Calu3 (cell line): ENCODE results near the gene CCNO. TPM values are rescaled to one million over a fixed set of nuclear protein-coding genes. Genes with fewer than 3 reads are reported as not detected.

Experiments
- BruUV-seq: library from RNA; stranded (reverse); fragments of 400-500 nt; replicated peaks from 2 replicates; lab custom pipeline; 2021; lab: Mats Ljungman, UMichigan
- CTCF ChIA-PET: fragments of 300-600 bp; sonication (Branson Sonifier 250); formaldehyde crosslinking; loops from one replicate; lab custom pipeline; 2022; ENCODE audit warnings: antibody characterized with exemption; lab: Charles Lee
- DNase-seq: peaks from one replicate; pipeline ENCODE4 v3.0.0; 2022
- H3K27ac Mint-ChIP-seq: one replicate; pipeline ENCODE4 v1.8.0; 2022; ENCODE audit warnings: mixed read lengths; ENCODE audit not compliant: unreplicated experiment
- H3K27me3 Mint-ChIP-seq: one replicate; pipeline ENCODE4 v1.8.0; 2022; ENCODE audit warnings: mixed read lengths; ENCODE audit not compliant: unreplicated experiment
- H3K36me3 Mint-ChIP-seq: one replicate; pipeline ENCODE4 v1.8.0; 2022; ENCODE audit warnings: mild to moderate bottlenecking, moderate library complexity, mixed read lengths; ENCODE audit not compliant: insufficient read depth, unreplicated experiment
- H3K4me1 Mint-ChIP-seq: one replicate; pipeline ENCODE4 v1.8.0; 2022; ENCODE audit warnings: mild to moderate bottlenecking, low read depth, mixed read lengths; ENCODE audit not compliant: unreplicated experiment
- H3K4me3 Mint-ChIP-seq: one replicate; pipeline ENCODE4 v1.8.0; 2022; ENCODE audit warnings: mild to moderate bottlenecking, low read depth, moderate library complexity, mixed read lengths; ENCODE audit not compliant: unreplicated experiment
- H3K9me3 Mint-ChIP-seq: one replicate; pipeline ENCODE4 v1.8.0; 2022; ENCODE audit warnings: low read depth, mixed read lengths; ENCODE audit not compliant: unreplicated experiment
- CTCF ChIP-seq: fragments of 200-600 bp; IDR thresholded peaks from one replicate; pipeline ENCODE4 v1.8.0; 2022; ENCODE audit warnings: antibody characterized with exemption; ENCODE audit not compliant: unreplicated experiment
- intact Hi-C: fragments of 100-400 bp; cut with micrococcal nuclease; formaldehyde crosslinking; loops from one replicate; pipeline ENCODE4 v1.10.0; 2022; ENCODE audit not compliant: unreplicated experiment
- total RNA-seq: library from RNA; stranded (reverse); gene quantifications from 2 replicates; pipeline ENCODE4 v1.2.3, GENCODE V29; 2022

Gene CCNO
- total RNA-seq, 1 experiment from 2014 or later, result 10.1 TPM

DNA sequence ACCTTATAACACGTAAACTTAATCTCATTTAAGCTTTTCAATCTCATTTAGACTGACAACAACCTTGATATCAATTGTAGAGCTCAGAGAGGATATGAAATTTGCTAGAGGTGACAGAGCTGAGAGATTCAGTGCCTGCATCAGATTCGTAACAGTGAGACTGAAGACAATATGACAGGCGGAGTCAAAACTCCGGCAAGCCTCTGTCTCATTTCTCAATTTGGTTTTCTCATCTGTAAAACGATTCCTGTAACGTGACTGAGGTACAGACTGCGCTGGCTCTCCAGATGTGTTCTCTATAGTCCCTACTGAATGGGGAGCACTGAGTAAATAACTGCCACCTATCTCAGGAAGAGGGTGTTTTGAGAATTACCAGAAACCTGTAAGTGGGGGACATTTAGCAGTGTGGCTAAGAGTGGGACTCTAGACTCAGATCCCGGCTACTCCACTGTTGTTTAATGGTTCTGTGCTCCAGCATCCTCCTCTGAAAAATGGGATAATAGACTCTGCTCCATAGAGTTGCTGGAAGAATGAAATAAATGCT lies 3.2 kb downstream of the CCNO start:
- H3K4me1 Mint-ChIP-seq, result peaks cover 26% of the 10 kb centered on the region
- no TSS peak for BruUV-seq
- H3K27ac Mint-ChIP-seq, result no peak overlapping the region
- DNase-seq, result no peak
- TF ChIP-seq CTCF, result no peak
- no peaks in the 10 kb centered on the region for H3K27me3 Mint-ChIP-seq
- intact Hi-C loops, result loop anchor here (5.0 kb wide), 3 partner anchors 43 to 77 kb away; partner anchors contain the start of genes CDC20B, DHX29 and MTREX
- peaks cover 69% of the 10 kb centered on the region for H3K36me3 Mint-ChIP-seq
- no peak overlapping the region for H3K4me3 Mint-ChIP-seq
- CTCF ChIA-PET, result no interaction called here
- H3K9me3 Mint-ChIP-seq, result no peaks in the 10 kb centered on the region

GRCh38 chr5:55227664-55228430 lies 5.6 kb downstream of the CCNO start:
- H3K27me3 Mint-ChIP-seq, result no peaks in the 10 kb centered on the region
- TF ChIP-seq CTCF, result no peak
- intact Hi-C loops, result no loop called here
- no TSS peak for BruUV-seq
- H3K4me1 Mint-ChIP-seq, result peaks cover 19% of the 10 kb centered on the region
- no peaks in the 10 kb centered on the region for H3K9me3 Mint-ChIP-seq
- peak overlapping the region; percentile 72 for H3K4me3 Mint-ChIP-seq
- peaks cover 46% of the 10 kb centered on the region for H3K36me3 Mint-ChIP-seq
- CTCF ChIA-PET, result interaction anchor here (0.7 to 1.4 kb wide), 2 partner anchors 10 to 80 kb away, joined by 3 read pairs; partner anchors contain the start of genes DHX29 and MTREX
- peak overlapping the region; percentile 19 for H3K27ac Mint-ChIP-seq
- DNase-seq, result no peak

GRCh38 chr5:55226934-55227663 lies 6.3 kb downstream of the CCNO start, which contains the start of gene MCIDAS:
MCIDAS (minus strand) TSS chr5:55227315; CDS start chr5:55227138, 177 bp downstream.
- no TSS peak for BruUV-seq
- H3K27me3 Mint-ChIP-seq, result no peaks in the 10 kb centered on the region
- peak; percentile 40 for TF ChIP-seq CTCF
- CTCF ChIA-PET, result interaction anchor here (1.4 kb wide), 1 partner anchor 81 kb away, joined by 3 read pairs; the partner anchor contains the start of genes DHX29 and MTREX
- peak; percentile 87 for DNase-seq
- intact Hi-C loops, result no loop called here
- peak within 1 kb of the TSS; percentile 72 for H3K4me3 Mint-ChIP-seq
- H3K4me1 Mint-ChIP-seq, result peaks cover 19% of the 10 kb centered on the region
- no peaks in the 10 kb centered on the region for H3K9me3 Mint-ChIP-seq
- peak within 1 kb of the TSS; percentile 19 for H3K27ac Mint-ChIP-seq
- peaks cover 38% of the 10 kb centered on the region for H3K36me3 Mint-ChIP-seq

DNA sequence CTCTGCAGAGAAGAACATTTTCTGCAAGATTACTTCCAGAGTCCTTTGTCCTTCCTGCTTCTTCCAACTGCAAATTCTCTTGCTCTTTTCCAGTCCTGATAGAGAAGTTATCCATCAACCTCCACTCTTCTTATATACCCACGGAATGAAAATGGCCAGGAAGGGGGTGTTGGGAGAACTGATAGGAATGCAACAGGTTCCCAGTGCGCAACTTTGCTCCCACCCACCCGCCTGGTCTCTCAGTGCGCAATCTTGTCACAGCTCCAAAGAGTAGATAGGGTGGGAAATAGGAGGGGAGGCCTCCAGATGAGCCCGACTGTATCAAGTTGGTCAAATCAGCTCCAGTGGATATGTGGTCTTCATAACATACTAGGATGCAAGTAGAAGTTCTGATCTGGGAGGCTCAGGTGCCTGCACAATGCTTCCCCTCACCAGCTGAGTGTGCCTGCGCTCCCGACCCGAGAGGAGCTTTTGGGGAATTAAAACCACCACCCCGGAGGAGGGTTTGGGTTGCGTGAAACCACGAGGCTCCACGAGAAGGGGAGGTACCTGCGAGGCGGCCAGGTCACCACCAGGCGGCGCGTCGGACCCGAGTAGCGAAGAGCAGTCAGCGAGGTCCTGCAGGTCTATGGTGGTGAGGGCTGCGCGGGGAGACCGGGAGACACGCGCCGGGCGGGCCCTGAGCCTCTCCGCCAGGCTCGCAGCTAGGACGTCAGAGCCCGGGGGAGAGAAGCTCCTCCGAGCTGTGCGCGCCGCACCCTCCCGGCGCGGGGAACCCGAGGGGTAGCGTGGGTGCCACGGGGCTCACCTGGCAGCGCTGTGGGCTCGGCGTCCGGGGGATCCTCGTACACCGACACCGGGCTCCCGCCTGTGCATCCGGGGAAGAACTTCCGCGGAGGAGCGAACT lies 7.1 kb downstream of the CCNO start:
- peak; percentile 85 for TF ChIP-seq CTCF
- Mint-ChIP-seq H3K36me3 (peaks cover 30% of the 10 kb centered on the region), H3K27me3 (no peaks in the 10 kb centered on the region), H3K4me3 (peak overlapping the region; percentile 72), H3K9me3 (no peaks in the 10 kb centered on the region), H3K27ac (no peak overlapping the region), H3K4me1 (peaks cover 19% of the 10 kb centered on the region)
- DNase-seq, result peak; percentile 89
- CTCF ChIA-PET, result no interaction called here
- no TSS peak for BruUV-seq
- intact Hi-C loops, result no loop called here
